HCT116 (cell line): ENCODE data around the gene IGFBP6.

Experiments
- ATF3 ChIP-seq: IDR thresholded peaks from 2 replicates; pipeline ENCODE4 v1.6.1; 2012
- EGR1 ChIP-seq: IDR thresholded peaks from 2 replicates; pipeline ENCODE4 v1.6.1; 2012; ENCODE audit warnings: low read depth
- EZH2phosphoT487 ChIP-seq: fragments of 200-600 bp; IDR thresholded peaks from 2 replicates; pipeline ENCODE4 v1.6.1; 2018; ENCODE audit warnings: antibody characterized with exemption, borderline replicate concordance
- JUND ChIP-seq: IDR thresholded peaks from 2 replicates; pipeline ENCODE4 v1.6.1; 2012
- POLR2A ChIP-seq: IDR thresholded peaks from 2 replicates; pipeline ENCODE4 v1.7.0; 2011; ENCODE audit warnings: borderline replicate concordance; ENCODE audit not compliant: insufficient read depth, insufficient read length; ENCODE audit errors: extremely low read depth
- POLR2AphosphoS5 ChIP-seq: IDR thresholded peaks from 2 replicates; pipeline ENCODE4 v1.6.1; 2011; ENCODE audit warnings: mild to moderate bottlenecking, low read depth, low read length, moderate library complexity
- SIN3A ChIP-seq: IDR thresholded peaks from 2 replicates; pipeline ENCODE4 v1.6.1; 2012; ENCODE audit warnings: low read depth
- SRF ChIP-seq: IDR thresholded peaks from 2 replicates; pipeline ENCODE4 v1.6.1; 2012; ENCODE audit warnings: low read depth
- TCF7L2 ChIP-seq: IDR thresholded peaks from 2 replicates; pipeline ENCODE4 v1.7.0; 2011; ENCODE audit warnings: borderline replicate concordance, inconsistent platforms; ENCODE audit not compliant: insufficient read depth, insufficient read length; ENCODE audit errors: extremely low read depth
- TF ChIP-seq, protein P1 (sequence below), 3 experiments: fragments of 200-600 bp in 1 of 3; sonication (generic) in 1 of 3; IDR thresholded peaks in 2 of 3; conservative IDR thresholded peaks in 1 of 3; 2 replicates each; pipeline ENCODE4 v1.5.1; 2012 to 2017; ENCODE audit warnings: low read depth in 2 of 3, low read length in 2 of 3, antibody characterized with exemption in 1 of 3, borderline replicate concordance in 1 of 3, control low read depth in 1 of 3, mild to moderate bottlenecking in 1 of 3, mixed read lengths in 1 of 3, mixed run types in 1 of 3, moderate library complexity in 1 of 3; ENCODE audit not compliant: insufficient read depth in 1 of 3
- TF ChIP-seq, protein P2 (sequence below): IDR thresholded peaks from 2 replicates; pipeline ENCODE4 v1.6.1; 2012

- TF ChIP-seq, protein P1, sequence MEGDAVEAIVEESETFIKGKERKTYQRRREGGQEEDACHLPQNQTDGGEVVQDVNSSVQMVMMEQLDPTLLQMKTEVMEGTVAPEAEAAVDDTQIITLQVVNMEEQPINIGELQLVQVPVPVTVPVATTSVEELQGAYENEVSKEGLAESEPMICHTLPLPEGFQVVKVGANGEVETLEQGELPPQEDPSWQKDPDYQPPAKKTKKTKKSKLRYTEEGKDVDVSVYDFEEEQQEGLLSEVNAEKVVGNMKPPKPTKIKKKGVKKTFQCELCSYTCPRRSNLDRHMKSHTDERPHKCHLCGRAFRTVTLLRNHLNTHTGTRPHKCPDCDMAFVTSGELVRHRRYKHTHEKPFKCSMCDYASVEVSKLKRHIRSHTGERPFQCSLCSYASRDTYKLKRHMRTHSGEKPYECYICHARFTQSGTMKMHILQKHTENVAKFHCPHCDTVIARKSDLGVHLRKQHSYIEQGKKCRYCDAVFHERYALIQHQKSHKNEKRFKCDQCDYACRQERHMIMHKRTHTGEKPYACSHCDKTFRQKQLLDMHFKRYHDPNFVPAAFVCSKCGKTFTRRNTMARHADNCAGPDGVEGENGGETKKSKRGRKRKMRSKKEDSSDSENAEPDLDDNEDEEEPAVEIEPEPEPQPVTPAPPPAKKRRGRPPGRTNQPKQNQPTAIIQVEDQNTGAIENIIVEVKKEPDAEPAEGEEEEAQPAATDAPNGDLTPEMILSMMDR (IDR thresholded peaks at IDR 0.05 in 2 of 3, conservative IDR thresholded peaks at IDR 0.05 in 1 of 3; ENCODE audit: borderline replicate concordance in 1 of 3, insufficient read depth in 1 of 3, low read depth in 2 of 3, low read length in 2 of 3), result no peak
- TF ChIP-seq POLR2A, result no peak
- no peak for TF ChIP-seq EGR1
- TF ChIP-seq SIN3A, result no peak
- TF ChIP-seq POLR2AphosphoS5, result no peak
- no peak for TF ChIP-seq TCF7L2
- TF ChIP-seq, protein P2, sequence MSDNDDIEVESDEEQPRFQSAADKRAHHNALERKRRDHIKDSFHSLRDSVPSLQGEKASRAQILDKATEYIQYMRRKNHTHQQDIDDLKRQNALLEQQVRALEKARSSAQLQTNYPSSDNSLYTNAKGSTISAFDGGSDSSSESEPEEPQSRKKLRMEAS, result no peak
- no peak for TF ChIP-seq SRF
- no peak for TF ChIP-seq JUND
- TF ChIP-seq ATF3, result no peak
- TF ChIP-seq EZH2phosphoT487, result no peak
Observed at GRCh38 chr12:53128780-53129569, 31.5 kb downstream of the IGFBP6 start.
